WTC11 (cell line): ENCODE measurements around the gene FANCC. TPM values are rescaled to one million over a fixed set of nuclear protein-coding genes. Genes with fewer than 3 reads are reported as not detected.

Source experiments
- ATAC-seq: fragments of 200-7000 bp; cut with Tn5 transposase; 2 replicates; pipeline ENCODE4 v1.10.0; 2021; ENCODE audit warnings: mild to moderate bottlenecking, moderate library complexity
- CTCF ChIA-PET: fragments of 300-600 bp; sonication (Branson Sonifier 250); formaldehyde crosslinking; loops from one replicate; lab custom pipeline; 2021; ENCODE audit warnings: antibody characterized with exemption; lab: Charles Lee
- POLR2A ChIA-PET: fragments of 350-600 bp; sonication (Branson Sonifier 250); formaldehyde crosslinking; loops from one replicate; lab custom pipeline; 2021; ENCODE audit warnings: antibody characterized with exemption; lab: Charles Lee
- DNase-seq: peaks from one replicate; pipeline ENCODE4 v3.0.0; 2021; ENCODE audit warnings: low spot score
- H3K27ac Mint-ChIP-seq: 2 replicates; pipeline ENCODE4 v1.8.0; 2021; ENCODE audit warnings: mixed read lengths
- H3K27me3 Mint-ChIP-seq: 2 replicates; pipeline ENCODE4 v1.8.0; 2021; ENCODE audit warnings: low read depth, mild to moderate bottlenecking, moderate library complexity, mixed read lengths
- H3K36me3 Mint-ChIP-seq: 2 replicates; pipeline ENCODE4 v1.8.0; 2021; ENCODE audit warnings: mixed read lengths
- H3K4me1 Mint-ChIP-seq: 2 replicates; pipeline ENCODE4 v1.8.0; 2022; ENCODE audit warnings: mixed read lengths
- H3K4me3 Mint-ChIP-seq: 2 replicates; pipeline ENCODE4 v1.8.0; 2021; ENCODE audit warnings: mild to moderate bottlenecking, moderate library complexity, mixed read lengths
- H3K9me3 Mint-ChIP-seq: 2 replicates; pipeline ENCODE4 v1.8.0; 2021; ENCODE audit warnings: mixed read lengths
- ATF1 ChIP-seq: sonication (generic); formaldehyde crosslinking; IDR thresholded peaks from 2 replicates; pipeline ENCODE4 v1.8.1; 2023; ENCODE audit warnings: mild to moderate bottlenecking, moderate library complexity, missing genetic modification reagents
- CBFB ChIP-seq: sonication (generic); formaldehyde crosslinking; IDR thresholded peaks from 2 replicates; pipeline ENCODE4 v1.8.1; 2022; ENCODE audit warnings: mild to moderate bottlenecking, low read depth, missing genetic modification reagents
- CREB1 ChIP-seq: sonication (generic); formaldehyde crosslinking; IDR thresholded peaks from 2 replicates; pipeline ENCODE4 v1.8.0; 2023; ENCODE audit warnings: mild to moderate bottlenecking, missing genetic modification reagents
- CREM ChIP-seq: sonication (generic); formaldehyde crosslinking; IDR thresholded peaks from 2 replicates; pipeline ENCODE4 v1.8.1; 2022; ENCODE audit warnings: mild to moderate bottlenecking, missing genetic modification reagents, moderate library complexity
- ESRRA ChIP-seq: sonication (generic); formaldehyde crosslinking; IDR thresholded peaks from 2 replicates; pipeline ENCODE4 v1.8.1; 2022; ENCODE audit warnings: mild to moderate bottlenecking, missing genetic modification reagents, borderline replicate concordance
- ETV6 ChIP-seq: sonication (generic); formaldehyde crosslinking; IDR thresholded peaks from 2 replicates; pipeline ENCODE4 v1.8.1; 2022; ENCODE audit warnings: mild to moderate bottlenecking, missing genetic modification reagents
- FOXJ3 ChIP-seq: sonication (generic); formaldehyde crosslinking; IDR thresholded peaks from 2 replicates; pipeline ENCODE4 v1.9.0; 2021; ENCODE audit warnings: missing genetic modification reagents, mild to moderate bottlenecking, borderline replicate concordance
- FOXK1 ChIP-seq: sonication (generic); formaldehyde crosslinking; IDR thresholded peaks from 2 replicates; pipeline ENCODE4 v1.8.0; 2022; ENCODE audit warnings: mild to moderate bottlenecking, moderate library complexity, missing genetic modification reagents
- GTF2I ChIP-seq: fragments of 250-450 bp; sonication (Bioruptor Pico); conservative IDR thresholded peaks from 2 replicates; pipeline ENCODE4 v1.4.0; 2021; ENCODE audit warnings: mild to moderate bottlenecking
- HMGA2 ChIP-seq: fragments of 250-450 bp; sonication (Bioruptor Pico); IDR thresholded peaks from 2 replicates; pipeline ENCODE4 v1.4.0; 2021; ENCODE audit warnings: mild to moderate bottlenecking, moderate library complexity
- IRF2 ChIP-seq: sonication (generic); formaldehyde crosslinking; IDR thresholded peaks from 2 replicates; pipeline ENCODE4 v1.8.0; 2022; ENCODE audit warnings: low read depth, missing genetic modification reagents, borderline replicate concordance
- MXD4 ChIP-seq: fragments of 250-450 bp; sonication (Bioruptor Pico); IDR thresholded peaks from 2 replicates; pipeline ENCODE4 v1.8.0; 2021; ENCODE audit warnings: mild to moderate bottlenecking, moderate library complexity, borderline replicate concordance
- NFE2L1 ChIP-seq: sonication (generic); formaldehyde crosslinking; IDR thresholded peaks from 2 replicates; pipeline ENCODE4 v1.8.1; 2023; ENCODE audit warnings: missing genetic modification reagents
- NFYB ChIP-seq: sonication (generic); formaldehyde crosslinking; conservative IDR thresholded peaks from 2 replicates; pipeline ENCODE4 v1.8.0; 2022; ENCODE audit warnings: low read depth, missing genetic modification reagents
- OVOL2 ChIP-seq: fragments of 250-450 bp; sonication (Bioruptor Pico); IDR thresholded peaks from 2 replicates; pipeline ENCODE4 v1.9.0; 2021; ENCODE audit warnings: mild to moderate bottlenecking, borderline replicate concordance
- SOX15 ChIP-seq: fragments of 250-450 bp; sonication (Bioruptor Pico); IDR thresholded peaks from 2 replicates; pipeline ENCODE4 v1.9.0; 2021; ENCODE audit warnings: mild to moderate bottlenecking
- SP1 ChIP-seq: sonication (generic); formaldehyde crosslinking; conservative IDR thresholded peaks from 2 replicates; pipeline ENCODE4 v1.8.1; 2022; ENCODE audit warnings: missing genetic modification reagents
- TEAD4 ChIP-seq: sonication (generic); formaldehyde crosslinking; IDR thresholded peaks from 2 replicates; pipeline ENCODE4 v1.8.0; 2022; ENCODE audit warnings: mild to moderate bottlenecking, missing genetic modification reagents
- ZNF219 ChIP-seq: sonication (generic); formaldehyde crosslinking; IDR thresholded peaks from 2 replicates; pipeline ENCODE4 v1.8.0; 2023; ENCODE audit warnings: missing genetic modification reagents, mild to moderate bottlenecking, borderline replicate concordance
- ZNF232 ChIP-seq: sonication (generic); formaldehyde crosslinking; IDR thresholded peaks from 2 replicates; pipeline ENCODE4 v1.8.0; 2022; ENCODE audit warnings: mild to moderate bottlenecking, missing genetic modification reagents
- ZNF423 ChIP-seq: fragments of 250-450 bp; sonication (Bioruptor Pico); IDR thresholded peaks from 2 replicates; pipeline ENCODE4 v2.1.2; 2022; ENCODE audit warnings: mild to moderate bottlenecking, moderate library complexity
- total RNA-seq: library from RNA; stranded (reverse); gene quantifications from 3 replicates; pipeline ENCODE4 v1.2.3, GENCODE V29; 2021
- TF ChIP-seq, protein P1 (sequence below): sonication (generic); formaldehyde crosslinking; IDR thresholded peaks from 2 replicates; pipeline ENCODE4 v1.8.0; 2022; ENCODE audit warnings: mild to moderate bottlenecking, missing genetic modification reagents
- TF ChIP-seq, protein P2 (sequence below): sonication (generic); formaldehyde crosslinking; IDR thresholded peaks from 2 replicates; pipeline ENCODE4 v1.8.0; 2022; ENCODE audit warnings: mild to moderate bottlenecking, missing genetic modification reagents
- TF ChIP-seq, protein P3 (sequence below): sonication (generic); formaldehyde crosslinking; IDR thresholded peaks from 2 replicates; pipeline ENCODE4 v1.8.0; 2023; ENCODE audit warnings: missing genetic modification reagents, mild to moderate bottlenecking, borderline replicate concordance
- TF ChIP-seq, protein P4 (sequence below): sonication (generic); formaldehyde crosslinking; IDR thresholded peaks from 2 replicates; pipeline ENCODE4 v1.8.1; 2023; ENCODE audit warnings: mild to moderate bottlenecking, missing genetic modification reagents, borderline replicate concordance

FANCC gene
- total RNA-seq, 1 experiment from 2014 or later = 10.9 TPM

DNA sequence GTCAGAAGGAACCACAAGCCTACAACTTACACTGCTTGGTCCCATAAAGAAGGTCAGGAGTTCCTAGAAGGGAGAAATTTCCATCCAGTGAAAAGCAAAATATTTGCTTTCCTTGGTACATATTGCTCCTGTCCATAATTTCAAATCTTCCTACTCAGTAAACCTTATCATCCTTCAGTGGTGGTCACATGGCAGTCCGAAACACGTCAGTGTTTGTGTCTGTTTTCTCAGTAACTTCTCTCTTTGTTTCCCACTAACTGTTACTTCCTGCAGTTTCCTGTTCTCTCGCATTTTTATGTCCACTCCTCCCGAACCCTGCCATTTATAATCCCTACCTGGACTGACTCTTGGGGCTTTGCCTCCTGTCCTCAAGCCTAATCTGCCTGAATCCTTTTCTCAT is 129.1 kb downstream of the FANCC start (continued):
- no peak for TF ChIP-seq HMGA2 (CRISPR knock-in tag)
- TF ChIP-seq, protein P1, sequence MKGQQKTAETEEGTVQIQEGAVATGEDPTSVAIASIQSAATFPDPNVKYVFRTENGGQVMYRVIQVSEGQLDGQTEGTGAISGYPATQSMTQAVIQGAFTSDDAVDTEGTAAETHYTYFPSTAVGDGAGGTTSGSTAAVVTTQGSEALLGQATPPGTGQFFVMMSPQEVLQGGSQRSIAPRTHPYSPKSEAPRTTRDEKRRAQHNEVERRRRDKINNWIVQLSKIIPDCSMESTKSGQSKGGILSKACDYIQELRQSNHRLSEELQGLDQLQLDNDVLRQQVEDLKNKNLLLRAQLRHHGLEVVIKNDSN (CRISPR knock-in tag) = no peak
- no peak for TF ChIP-seq MXD4

DNA sequence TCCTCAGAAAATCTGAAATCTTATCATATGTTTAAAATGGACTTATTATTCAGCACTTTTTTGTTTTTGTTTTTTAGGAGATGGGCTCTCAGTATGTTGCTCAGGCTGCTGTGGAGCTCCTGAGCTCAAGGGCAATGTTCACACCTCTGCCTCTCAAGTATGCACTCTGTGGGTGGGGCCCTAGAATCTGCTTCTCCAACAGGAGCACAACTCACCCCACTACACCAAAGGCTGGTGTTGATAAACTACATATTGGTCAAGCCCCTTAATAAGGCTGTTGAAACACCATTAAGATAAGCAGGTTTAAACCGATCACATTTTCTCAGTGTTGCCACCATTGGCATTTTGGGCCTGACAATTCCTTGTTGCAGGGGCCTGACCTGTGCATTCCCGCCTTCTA is 131.6 kb downstream of the FANCC start:
- POLR2A ChIA-PET = no interaction called here
- H3K9me3 Mint-ChIP-seq = no peaks in the 10 kb centered on the region
- no peak for TF ChIP-seq CREM (CRISPR knock-in tag)
- no peak for TF ChIP-seq IRF2 (CRISPR knock-in tag)
- TF ChIP-seq SOX15 (CRISPR knock-in tag) = no peak
- no peak for DNase-seq
- H3K27ac Mint-ChIP-seq = no peak overlapping the region
- ATAC-seq = no peak
- H3K36me3 Mint-ChIP-seq = no peaks in the 10 kb centered on the region
- CTCF ChIA-PET = interaction anchor here (0.6 kb wide), 1 partner anchor 566 kb away, joined by 3 read pairs; no protein-coding TSS in a partner anchor
- H3K4me3 Mint-ChIP-seq = no peak overlapping the region
- H3K4me1 Mint-ChIP-seq = peaks cover 41% of the 10 kb centered on the region
- no peaks in the 10 kb centered on the region for H3K27me3 Mint-ChIP-seq

DNA sequence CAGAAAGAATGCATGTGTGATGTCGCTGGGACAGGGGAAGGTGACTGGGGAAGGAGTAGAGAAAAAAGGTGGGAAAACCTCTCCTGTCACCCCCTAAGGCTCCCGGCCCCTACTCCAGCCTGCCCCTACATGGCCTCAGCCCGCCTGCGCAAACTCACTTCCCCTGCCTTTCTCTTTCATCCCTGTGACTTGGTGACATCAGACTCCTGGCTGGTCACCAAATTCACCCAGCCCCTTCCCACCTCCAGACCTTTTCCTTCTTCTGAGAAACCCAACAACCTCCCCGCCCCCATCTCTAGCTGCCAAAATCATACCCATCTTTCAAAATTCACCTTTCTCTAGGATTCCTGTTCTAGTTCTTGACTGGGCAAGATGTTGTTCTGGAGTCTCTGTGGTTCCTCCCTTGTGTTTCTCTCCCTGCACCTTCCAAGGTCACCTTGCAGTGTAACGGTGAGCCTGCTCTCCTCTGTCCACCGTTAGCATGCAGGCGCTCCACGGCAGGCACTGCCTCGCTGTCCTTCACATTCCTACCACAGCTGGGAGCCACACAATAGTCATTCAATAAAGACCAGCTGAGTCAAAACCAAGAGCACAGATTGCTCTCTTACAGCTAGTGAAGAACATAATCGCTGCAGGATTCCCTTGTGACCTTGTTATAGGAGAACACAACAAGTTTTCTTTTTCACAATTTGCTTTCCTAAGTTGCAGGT is 134.5 kb downstream of the FANCC start:
- Mint-ChIP-seq H3K27me3 (no peaks in the 10 kb centered on the region), H3K9me3 (no peaks in the 10 kb centered on the region), H3K4me3 (no peak overlapping the region), H3K36me3 (no peaks in the 10 kb centered on the region), H3K27ac (peak overlapping the region; percentile 6), H3K4me1 (peaks cover 19% of the 10 kb centered on the region)
- peak; percentile 65 for DNase-seq
- ATAC-seq = peak; percentile 95
- POLR2A ChIA-PET = no interaction called here
- CTCF ChIA-PET = interaction anchor here (0.5 to 1.7 kb wide), 13 partner anchors 9 to 843 kb away, joined by 3 to 18 read pairs (median 4); partner anchors contain the start of gene FANCC
- TF ChIP-seq, protein P2, sequence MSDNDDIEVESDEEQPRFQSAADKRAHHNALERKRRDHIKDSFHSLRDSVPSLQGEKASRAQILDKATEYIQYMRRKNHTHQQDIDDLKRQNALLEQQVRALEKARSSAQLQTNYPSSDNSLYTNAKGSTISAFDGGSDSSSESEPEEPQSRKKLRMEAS = no peak
- TF ChIP-seq CREB1 (CRISPR knock-in tag) = no peak
- no peak for TF ChIP-seq ZNF423 (CRISPR knock-in tag)
- peak; percentile 79; the same call in 1 of the 2 replicates for TF ChIP-seq TEAD4 (CRISPR knock-in tag)
- TF ChIP-seq FOXJ3 (CRISPR knock-in tag) = no peak
- TF ChIP-seq ESRRA (CRISPR knock-in tag) = peak; percentile 95; the same call in 1 of the 2 replicates
- TF ChIP-seq NFYB (CRISPR knock-in tag) = no peak
- peak; percentile 48; the same call in 1 of the 2 replicates for TF ChIP-seq FOXK1 (CRISPR knock-in tag)
- no peak for TF ChIP-seq NFE2L1 (CRISPR knock-in tag)
- no peak for TF ChIP-seq ATF1 (CRISPR knock-in tag)
- TF ChIP-seq CBFB = no peak
- no peak for TF ChIP-seq ZNF232 (CRISPR knock-in tag)
- TF ChIP-seq GTF2I (CRISPR knock-in tag) = no peak
- no peak for TF ChIP-seq SP1 (CRISPR knock-in tag)
- no peak for TF ChIP-seq ETV6 (CRISPR knock-in tag)
- TF ChIP-seq, protein P3, sequence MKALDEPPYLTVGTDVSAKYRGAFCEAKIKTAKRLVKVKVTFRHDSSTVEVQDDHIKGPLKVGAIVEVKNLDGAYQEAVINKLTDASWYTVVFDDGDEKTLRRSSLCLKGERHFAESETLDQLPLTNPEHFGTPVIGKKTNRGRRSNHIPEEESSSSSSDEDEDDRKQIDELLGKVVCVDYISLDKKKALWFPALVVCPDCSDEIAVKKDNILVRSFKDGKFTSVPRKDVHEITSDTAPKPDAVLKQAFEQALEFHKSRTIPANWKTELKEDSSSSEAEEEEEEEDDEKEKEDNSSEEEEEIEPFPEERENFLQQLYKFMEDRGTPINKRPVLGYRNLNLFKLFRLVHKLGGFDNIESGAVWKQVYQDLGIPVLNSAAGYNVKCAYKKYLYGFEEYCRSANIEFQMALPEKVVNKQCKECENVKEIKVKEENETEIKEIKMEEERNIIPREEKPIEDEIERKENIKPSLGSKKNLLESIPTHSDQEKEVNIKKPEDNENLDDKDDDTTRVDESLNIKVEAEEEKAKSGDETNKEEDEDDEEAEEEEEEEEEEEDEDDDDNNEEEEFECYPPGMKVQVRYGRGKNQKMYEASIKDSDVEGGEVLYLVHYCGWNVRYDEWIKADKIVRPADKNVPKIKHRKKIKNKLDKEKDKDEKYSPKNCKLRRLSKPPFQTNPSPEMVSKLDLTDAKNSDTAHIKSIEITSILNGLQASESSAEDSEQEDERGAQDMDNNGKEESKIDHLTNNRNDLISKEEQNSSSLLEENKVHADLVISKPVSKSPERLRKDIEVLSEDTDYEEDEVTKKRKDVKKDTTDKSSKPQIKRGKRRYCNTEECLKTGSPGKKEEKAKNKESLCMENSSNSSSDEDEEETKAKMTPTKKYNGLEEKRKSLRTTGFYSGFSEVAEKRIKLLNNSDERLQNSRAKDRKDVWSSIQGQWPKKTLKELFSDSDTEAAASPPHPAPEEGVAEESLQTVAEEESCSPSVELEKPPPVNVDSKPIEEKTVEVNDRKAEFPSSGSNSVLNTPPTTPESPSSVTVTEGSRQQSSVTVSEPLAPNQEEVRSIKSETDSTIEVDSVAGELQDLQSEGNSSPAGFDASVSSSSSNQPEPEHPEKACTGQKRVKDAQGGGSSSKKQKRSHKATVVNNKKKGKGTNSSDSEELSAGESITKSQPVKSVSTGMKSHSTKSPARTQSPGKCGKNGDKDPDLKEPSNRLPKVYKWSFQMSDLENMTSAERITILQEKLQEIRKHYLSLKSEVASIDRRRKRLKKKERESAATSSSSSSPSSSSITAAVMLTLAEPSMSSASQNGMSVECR (CRISPR knock-in tag) = no peak
- no peak for TF ChIP-seq ZNF219
- TF ChIP-seq OVOL2 (CRISPR knock-in tag) = no peak
- TF ChIP-seq, protein P4, sequence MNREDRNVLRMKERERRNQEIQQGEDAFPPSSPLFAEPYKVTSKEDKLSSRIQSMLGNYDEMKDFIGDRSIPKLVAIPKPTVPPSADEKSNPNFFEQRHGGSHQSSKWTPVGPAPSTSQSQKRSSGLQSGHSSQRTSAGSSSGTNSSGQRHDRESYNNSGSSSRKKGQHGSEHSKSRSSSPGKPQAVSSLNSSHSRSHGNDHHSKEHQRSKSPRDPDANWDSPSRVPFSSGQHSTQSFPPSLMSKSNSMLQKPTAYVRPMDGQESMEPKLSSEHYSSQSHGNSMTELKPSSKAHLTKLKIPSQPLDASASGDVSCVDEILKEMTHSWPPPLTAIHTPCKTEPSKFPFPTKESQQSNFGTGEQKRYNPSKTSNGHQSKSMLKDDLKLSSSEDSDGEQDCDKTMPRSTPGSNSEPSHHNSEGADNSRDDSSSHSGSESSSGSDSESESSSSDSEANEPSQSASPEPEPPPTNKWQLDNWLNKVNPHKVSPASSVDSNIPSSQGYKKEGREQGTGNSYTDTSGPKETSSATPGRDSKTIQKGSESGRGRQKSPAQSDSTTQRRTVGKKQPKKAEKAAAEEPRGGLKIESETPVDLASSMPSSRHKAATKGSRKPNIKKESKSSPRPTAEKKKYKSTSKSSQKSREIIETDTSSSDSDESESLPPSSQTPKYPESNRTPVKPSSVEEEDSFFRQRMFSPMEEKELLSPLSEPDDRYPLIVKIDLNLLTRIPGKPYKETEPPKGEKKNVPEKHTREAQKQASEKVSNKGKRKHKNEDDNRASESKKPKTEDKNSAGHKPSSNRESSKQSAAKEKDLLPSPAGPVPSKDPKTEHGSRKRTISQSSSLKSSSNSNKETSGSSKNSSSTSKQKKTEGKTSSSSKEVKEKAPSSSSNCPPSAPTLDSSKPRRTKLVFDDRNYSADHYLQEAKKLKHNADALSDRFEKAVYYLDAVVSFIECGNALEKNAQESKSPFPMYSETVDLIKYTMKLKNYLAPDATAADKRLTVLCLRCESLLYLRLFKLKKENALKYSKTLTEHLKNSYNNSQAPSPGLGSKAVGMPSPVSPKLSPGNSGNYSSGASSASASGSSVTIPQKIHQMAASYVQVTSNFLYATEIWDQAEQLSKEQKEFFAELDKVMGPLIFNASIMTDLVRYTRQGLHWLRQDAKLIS (CRISPR knock-in tag) = no peak
